Hepatocyte (in vitro differentiated cells): ENCODE results near the gene C16orf87.

ENCODE experiments used
- EZH2 ChIP-seq: fragments of 200-600 bp; sonication (generic); IDR thresholded peaks from 2 replicates; pipeline ENCODE4 v1.6.1; 2016; ENCODE audit warnings: antibody characterized with exemption, mild to moderate bottlenecking, borderline replicate concordance
- TF ChIP-seq, protein P1 (sequence below): fragments of 200-600 bp; sonication (generic); IDR thresholded peaks from 2 replicates; pipeline ENCODE4 v1.5.1; 2016; ENCODE audit warnings: antibody characterized with exemption, mild to moderate bottlenecking; ENCODE audit not compliant: poor library complexity

DNA sequence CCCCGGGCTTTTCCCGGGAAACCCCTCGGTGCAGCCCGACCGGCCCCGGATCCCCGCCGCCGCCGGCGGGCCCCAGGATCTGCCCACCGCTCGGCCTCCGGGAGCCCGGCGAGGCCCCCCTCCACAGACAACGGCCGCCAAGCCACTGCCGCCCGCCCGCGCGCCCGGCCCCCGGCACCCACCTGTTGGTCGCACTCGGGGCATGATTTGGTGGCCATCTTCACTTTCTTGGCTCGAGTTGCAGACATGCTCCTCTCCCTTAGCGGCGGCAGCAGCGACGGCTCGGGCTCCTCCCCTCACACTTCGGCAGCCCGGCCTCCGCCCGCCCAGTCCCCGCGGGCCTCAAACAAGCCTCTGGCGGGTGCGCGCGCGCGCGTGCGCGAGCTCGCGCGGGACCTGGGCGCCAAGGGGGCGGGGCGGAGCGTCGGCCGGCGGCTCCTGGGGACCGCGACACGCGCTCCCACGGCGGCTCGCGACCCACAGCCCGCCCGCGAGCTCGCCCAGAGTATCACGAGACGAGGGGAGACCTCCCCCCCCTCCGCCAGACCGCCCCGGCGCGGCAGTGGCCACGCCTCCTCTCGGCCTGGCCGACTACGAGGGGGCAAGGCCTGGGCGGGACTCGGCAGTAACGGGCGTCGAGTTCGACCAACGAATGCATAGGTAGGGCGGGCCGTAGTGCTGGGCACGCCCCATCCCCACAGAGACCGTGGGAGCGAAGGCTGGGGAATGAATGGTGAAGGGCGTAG is at the start of gene C16orf87:
- TF ChIP-seq, protein P1, sequence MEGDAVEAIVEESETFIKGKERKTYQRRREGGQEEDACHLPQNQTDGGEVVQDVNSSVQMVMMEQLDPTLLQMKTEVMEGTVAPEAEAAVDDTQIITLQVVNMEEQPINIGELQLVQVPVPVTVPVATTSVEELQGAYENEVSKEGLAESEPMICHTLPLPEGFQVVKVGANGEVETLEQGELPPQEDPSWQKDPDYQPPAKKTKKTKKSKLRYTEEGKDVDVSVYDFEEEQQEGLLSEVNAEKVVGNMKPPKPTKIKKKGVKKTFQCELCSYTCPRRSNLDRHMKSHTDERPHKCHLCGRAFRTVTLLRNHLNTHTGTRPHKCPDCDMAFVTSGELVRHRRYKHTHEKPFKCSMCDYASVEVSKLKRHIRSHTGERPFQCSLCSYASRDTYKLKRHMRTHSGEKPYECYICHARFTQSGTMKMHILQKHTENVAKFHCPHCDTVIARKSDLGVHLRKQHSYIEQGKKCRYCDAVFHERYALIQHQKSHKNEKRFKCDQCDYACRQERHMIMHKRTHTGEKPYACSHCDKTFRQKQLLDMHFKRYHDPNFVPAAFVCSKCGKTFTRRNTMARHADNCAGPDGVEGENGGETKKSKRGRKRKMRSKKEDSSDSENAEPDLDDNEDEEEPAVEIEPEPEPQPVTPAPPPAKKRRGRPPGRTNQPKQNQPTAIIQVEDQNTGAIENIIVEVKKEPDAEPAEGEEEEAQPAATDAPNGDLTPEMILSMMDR, result no peak
- no peak for TF ChIP-seq EZH2
